GM12874 (cell line): ENCODE measurements around the gene SLC6A17.

ENCODE experiments used
- TF ChIP-seq, protein P1 (sequence below): IDR thresholded peaks from 2 replicates; pipeline ENCODE4 v1.5.1; 2011; ENCODE audit warnings: low read depth, mild to moderate bottlenecking, control low read depth, low read length, moderate library complexity; ENCODE audit not compliant: insufficient read depth

Gene SLC6A17

GRCh38 chr1:110240476-110241210 lies 90.3 kb downstream of the SLC6A17 start:
- TF ChIP-seq, protein P1, sequence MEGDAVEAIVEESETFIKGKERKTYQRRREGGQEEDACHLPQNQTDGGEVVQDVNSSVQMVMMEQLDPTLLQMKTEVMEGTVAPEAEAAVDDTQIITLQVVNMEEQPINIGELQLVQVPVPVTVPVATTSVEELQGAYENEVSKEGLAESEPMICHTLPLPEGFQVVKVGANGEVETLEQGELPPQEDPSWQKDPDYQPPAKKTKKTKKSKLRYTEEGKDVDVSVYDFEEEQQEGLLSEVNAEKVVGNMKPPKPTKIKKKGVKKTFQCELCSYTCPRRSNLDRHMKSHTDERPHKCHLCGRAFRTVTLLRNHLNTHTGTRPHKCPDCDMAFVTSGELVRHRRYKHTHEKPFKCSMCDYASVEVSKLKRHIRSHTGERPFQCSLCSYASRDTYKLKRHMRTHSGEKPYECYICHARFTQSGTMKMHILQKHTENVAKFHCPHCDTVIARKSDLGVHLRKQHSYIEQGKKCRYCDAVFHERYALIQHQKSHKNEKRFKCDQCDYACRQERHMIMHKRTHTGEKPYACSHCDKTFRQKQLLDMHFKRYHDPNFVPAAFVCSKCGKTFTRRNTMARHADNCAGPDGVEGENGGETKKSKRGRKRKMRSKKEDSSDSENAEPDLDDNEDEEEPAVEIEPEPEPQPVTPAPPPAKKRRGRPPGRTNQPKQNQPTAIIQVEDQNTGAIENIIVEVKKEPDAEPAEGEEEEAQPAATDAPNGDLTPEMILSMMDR: no peak

DNA sequence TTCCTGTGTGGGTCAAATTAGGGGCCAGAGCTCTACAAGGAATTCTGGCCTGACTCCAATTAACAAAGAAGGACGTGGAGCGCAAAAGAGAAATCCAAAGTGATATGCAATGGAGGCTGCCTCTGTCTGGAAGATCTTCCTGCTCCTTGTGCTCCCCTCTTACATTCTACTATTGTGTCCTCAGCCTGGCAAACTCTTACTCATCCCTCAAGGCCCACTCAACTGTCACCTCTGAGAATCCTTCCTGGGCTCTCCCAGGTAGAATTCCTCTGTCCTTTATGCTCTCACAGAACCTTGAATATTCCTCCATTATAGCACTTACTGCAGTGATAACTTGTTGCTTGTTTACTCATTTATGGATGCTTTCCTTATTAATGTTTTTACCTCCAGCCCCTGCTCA lies 91.2 kb downstream of the SLC6A17 start:
- TF ChIP-seq, protein P1: no peak

DNA sequence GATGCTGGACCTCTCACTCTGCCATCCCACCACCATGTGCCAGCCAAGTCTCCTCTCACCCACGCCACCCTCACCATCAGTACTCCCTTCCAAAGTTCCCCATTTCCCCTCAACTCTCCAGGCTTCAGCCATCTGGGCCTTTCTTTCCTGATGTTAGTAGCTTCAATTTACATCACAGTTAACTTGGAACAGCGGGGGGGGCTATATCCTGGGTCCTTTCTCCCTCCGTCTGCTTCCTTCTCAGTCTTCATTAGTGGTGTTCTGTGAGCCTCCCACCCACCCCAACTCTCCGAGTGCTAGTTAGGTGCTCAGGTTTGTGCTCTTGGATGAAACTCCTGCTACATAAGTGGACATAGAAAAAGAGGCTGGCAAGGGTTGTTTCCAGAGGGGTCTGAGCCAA lies 91.8 kb downstream of the SLC6A17 start:
- TF ChIP-seq, protein P1: no peak

- TF ChIP-seq, protein P1: no peak
Observed at GRCh38 chr1:110242731-110243130, 92.4 kb downstream of the SLC6A17 start.

GRCh38 chr1:110243146-110243545 lies 92.9 kb downstream of the SLC6A17 start:
- TF ChIP-seq, protein P1: no peak

DNA sequence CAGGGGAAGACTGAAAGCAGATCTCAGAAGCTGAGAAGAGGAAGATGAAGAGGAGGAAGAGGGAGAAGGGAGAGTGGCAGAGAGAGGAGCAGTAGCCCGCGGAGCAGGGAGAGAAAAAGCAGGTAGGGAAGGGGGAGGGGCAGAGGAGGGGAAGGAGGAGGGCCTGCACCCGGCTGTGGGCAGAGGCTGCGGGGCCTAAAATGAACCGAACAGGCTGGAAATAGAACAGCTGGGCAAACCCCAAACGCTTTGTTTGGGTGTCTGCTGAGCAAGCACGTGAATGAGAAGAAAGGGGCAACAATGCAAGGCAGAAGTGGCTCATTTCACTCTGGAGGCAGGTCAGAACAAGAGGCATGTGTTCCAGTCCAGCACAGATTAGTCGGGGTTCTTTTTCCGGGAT lies 93.3 kb downstream of the SLC6A17 start:
- TF ChIP-seq, protein P1: no peak

DNA sequence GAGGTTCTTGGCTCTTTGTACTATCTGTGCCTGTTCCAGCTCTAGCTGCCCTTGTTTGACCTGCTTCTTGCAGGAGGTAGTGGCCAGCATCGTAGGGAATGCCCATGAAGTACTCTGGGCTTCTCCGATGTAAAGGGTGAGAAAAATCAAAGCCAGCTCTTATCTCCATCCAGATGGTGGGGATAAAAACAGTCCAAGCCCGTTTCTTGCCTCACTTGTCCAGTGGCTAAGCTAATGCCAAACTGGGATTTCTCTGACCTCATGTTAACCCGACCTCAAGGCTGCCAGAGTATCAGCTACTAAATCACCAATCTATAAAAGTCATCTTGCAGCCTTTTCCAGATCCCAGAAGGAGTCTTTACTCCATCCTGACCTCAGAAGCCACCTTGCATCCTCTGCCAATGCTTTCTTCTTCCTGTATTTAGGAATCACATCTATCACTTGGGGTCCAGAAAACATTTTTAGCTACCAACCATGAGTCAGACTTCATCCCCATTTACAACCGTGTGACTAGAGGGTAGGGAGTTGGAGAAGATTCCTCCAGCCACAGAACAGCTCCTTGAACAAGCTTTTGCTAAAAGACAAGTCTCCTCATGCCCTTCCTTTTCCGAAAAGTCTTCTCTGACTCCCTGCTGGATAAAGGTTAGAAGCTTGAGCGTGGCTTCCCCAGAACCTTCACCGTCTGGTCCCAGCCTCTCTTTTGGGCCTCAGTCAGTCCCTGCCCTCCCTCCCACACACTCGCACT lies 95.8 kb downstream of the SLC6A17 start:
- TF ChIP-seq, protein P1: no peak
